Stimulated activated CD8-positive, alpha-beta memory T cell treated with anti-CD3 and anti-CD28 coated beads, Interleukin-2, amount 100 ng/mL, for 1 hour (primary cell): ENCODE data around the gene ATP2B2.

ENCODE experiments used
- DNase-seq, 2 donors: peaks; one replicate each; pipeline ENCODE4 v3.0.0-alpha.2; 2020; ENCODE audit warnings: low read depth in 2 of 2

Gene ATP2B2

GRCh38 chr3:10400749-10401495, 104.5 kb downstream of the ATP2B2 start:
- DNase-seq = no peak

GRCh38 chr3:10400050-10400748, 105.2 kb downstream of the ATP2B2 start:
- no peak for DNase-seq

GRCh38 chr3:10399634-10400033, 105.8 kb downstream of the ATP2B2 start:
- no peak for DNase-seq

- DNase-seq = no peak
These were observed 107.0 kb downstream of the ATP2B2 start for GRCh38 chr3:10398341-10398740.

- no peak for DNase-seq
These were observed 107.5 kb downstream of the ATP2B2 start for GRCh38 chr3:10397879-10398278.

GRCh38 chr3:10396931-10397330, 108.5 kb downstream of the ATP2B2 start:
- no peak for DNase-seq

- DNase-seq = no peak
These were observed 109.3 kb downstream of the ATP2B2 start for GRCh38 chr3:10396083-10396482.

GRCh38 chr3:10395671-10396070, 109.7 kb downstream of the ATP2B2 start:
- DNase-seq = no peak

GRCh38 chr3:10395196-10395595, 110.2 kb downstream of the ATP2B2 start:
- no peak for DNase-seq

- DNase-seq = no peak
These were observed 110.8 kb downstream of the ATP2B2 start for GRCh38 chr3:10394491-10395025.

GRCh38 chr3:10393514-10393913, 111.9 kb downstream of the ATP2B2 start:
- no peak for DNase-seq

- no peak for DNase-seq
These were observed 112.4 kb downstream of the ATP2B2 start for GRCh38 chr3:10392906-10393461.

- DNase-seq = no peak
These were observed 113.1 kb downstream of the ATP2B2 start for GRCh38 chr3:10392244-10392643.

GRCh38 chr3:10391391-10391790, 114.0 kb downstream of the ATP2B2 start:
- DNase-seq = no peak

GRCh38 chr3:10390641-10391373, 114.6 kb downstream of the ATP2B2 start:
- DNase-seq = no peak

GRCh38 chr3:10389995-10390394, 115.4 kb downstream of the ATP2B2 start:
- no peak for DNase-seq

- DNase-seq = no peak
These were observed 116.0 kb downstream of the ATP2B2 start for GRCh38 chr3:10389339-10389738.

- no peak for DNase-seq
These were observed 117.3 kb downstream of the ATP2B2 start for GRCh38 chr3:10387881-10388609.

- DNase-seq = no peak
These were observed 119.3 kb downstream of the ATP2B2 start for GRCh38 chr3:10386121-10386520.

GRCh38 chr3:10384541-10385360, 120.6 kb downstream of the ATP2B2 start:
- DNase-seq = no peak

- no peak for DNase-seq
These were observed 121.5 kb downstream of the ATP2B2 start for GRCh38 chr3:10383850-10384248.
